Loucy (cell line): Measurements from ENCODE around the gene CARS2.
"Not testable (repeated sequence)": the region's sequence is repeated elsewhere in the genome, so short reads cannot be mapped to it uniquely, and the experiment has no call there.

ENCODE experiments used
- H2AFZ ChIP-seq: fragments of 200-600 bp; sonication (generic); 2 replicates; pipeline ENCODE4 v1.6.0; 2016; ENCODE audit warnings: antibody characterized with exemption, mild to moderate bottlenecking, low read length, moderate library complexity
- H3F3A ChIP-seq: fragments of 200-600 bp; 2 replicates; pipeline ENCODE4 v1.6.0; 2016; ENCODE audit warnings: antibody characterized with exemption, low read depth, mild to moderate bottlenecking
- H3K27me3 ChIP-seq: fragments of 200-600 bp; sonication (generic); 2 replicates; pipeline ENCODE4 v1.6.1; 2014; ENCODE audit warnings: low read length, mild to moderate bottlenecking; ENCODE audit not compliant: insufficient read depth, poor library complexity, severe bottlenecking
- H3K36me3 ChIP-seq: fragments of 200-600 bp; sonication (generic); 2 replicates; pipeline ENCODE4 v1.6.1; 2016; ENCODE audit warnings: low read length; ENCODE audit not compliant: insufficient read depth
- H3K4me1 ChIP-seq: fragments of 200-600 bp; sonication (generic); 2 replicates; pipeline ENCODE4 v1.5.1; 2014; ENCODE audit warnings: low read length, mild to moderate bottlenecking; ENCODE audit not compliant: insufficient read depth, poor library complexity, severe bottlenecking
- H3K4me2 ChIP-seq: fragments of 200-600 bp; sonication (generic); 2 replicates; pipeline ENCODE4 v1.6.0; 2014; ENCODE audit warnings: antibody characterized with exemption, low read length, low read depth, mild to moderate bottlenecking; ENCODE audit not compliant: poor library complexity, severe bottlenecking
- H3K4me3 ChIP-seq: fragments of 200-600 bp; sonication (generic); 2 replicates; pipeline ENCODE4 v1.5.1; 2014; ENCODE audit warnings: low read length, mild to moderate bottlenecking, mixed read lengths; ENCODE audit not compliant: poor library complexity, severe bottlenecking
- H3K79me2 ChIP-seq: fragments of 200-600 bp; sonication (generic); 2 replicates; pipeline ENCODE4 v1.6.1; 2014; ENCODE audit warnings: low read length; ENCODE audit not compliant: insufficient read depth
- H3K9ac ChIP-seq: fragments of 200-600 bp; sonication (generic); 2 replicates; pipeline ENCODE4 v1.6.0; 2014; ENCODE audit warnings: mild to moderate bottlenecking, low read depth, low read length, moderate library complexity; ENCODE audit not compliant: poor library complexity, severe bottlenecking
- H3K9me2 ChIP-seq: fragments of 200-600 bp; sonication (generic); replicated peaks from 2 replicates; pipeline ENCODE4 v1.6.1; 2016; ENCODE audit warnings: low read depth, low read length, mixed read lengths
- H3K9me3 ChIP-seq: fragments of 200-600 bp; sonication (generic); 2 replicates; pipeline ENCODE4 v1.6.1; 2014; ENCODE audit warnings: mild to moderate bottlenecking, antibody characterized with exemption, low read length, low read depth; ENCODE audit not compliant: insufficient read depth
- H4K20me1 ChIP-seq: fragments of 200-600 bp; sonication (generic); 2 replicates; pipeline ENCODE4 v1.6.0; 2014; ENCODE audit warnings: antibody characterized with exemption, low read length, mild to moderate bottlenecking; ENCODE audit not compliant: insufficient read depth, poor library complexity, severe bottlenecking
- CTCF ChIP-seq: fragments of 200-600 bp; sonication (generic); conservative IDR thresholded peaks from 2 replicates; pipeline ENCODE4 v1.5.1; 2014; ENCODE audit warnings: mild to moderate bottlenecking, antibody characterized with exemption, low read length
- EZH2phosphoT487 ChIP-seq: fragments of 200-600 bp; IDR thresholded peaks from 2 replicates; pipeline ENCODE4 v1.6.1; 2018; ENCODE audit warnings: antibody characterized with exemption, mild to moderate bottlenecking, moderate library complexity, borderline replicate concordance

The CARS2 gene

GRCh38 chr13:110702089-110702488, 3.8 kb downstream of the CARS2 start:
- Histone ChIP-seq H3F3A (peaks cover 7% of the 10 kb centered on the region; the same call in 1 of the 2 replicates), H3K4me3 (no peak overlapping the region), H3K9me2 (no peaks in the 10 kb centered on the region), H3K79me2 (peaks cover 82% of the 10 kb centered on the region), H3K9me3 (no peaks in the 10 kb centered on the region), H3K4me2 (peak overlapping the region; percentile 58), H3K9ac (no peak overlapping the region), H3K27me3 (no peaks in the 10 kb centered on the region), H3K4me1 (peaks cover 76% of the 10 kb centered on the region), H4K20me1 (peaks cover 30% of the 10 kb centered on the region), H3K36me3 (peaks cover 14% of the 10 kb centered on the region), H2AFZ (no peak overlapping the region)
- no peak for TF ChIP-seq EZH2phosphoT487
- TF ChIP-seq CTCF: no peak

GRCh38 chr13:110701061-110701460, 4.9 kb downstream of the CARS2 start:
- Histone ChIP-seq H3K4me1 (peaks cover 77% of the 10 kb centered on the region), H3K79me2 (peaks cover 80% of the 10 kb centered on the region), H3K36me3 (peaks cover 14% of the 10 kb centered on the region), H4K20me1 (peaks cover 30% of the 10 kb centered on the region), H3K4me2 (peak overlapping the region; percentile 58), H3K4me3 (peak overlapping the region; percentile 34)
- H3K9me3 ChIP-seq, H2AFZ ChIP-seq, H3K9ac ChIP-seq, H3F3A ChIP-seq, H3K27me3 ChIP-seq, H3K9me2 ChIP-seq: not testable (repeated sequence)

- no peak overlapping the region for H2AFZ ChIP-seq
- no peaks in the 10 kb centered on the region for H3F3A ChIP-seq
- H3K4me1 ChIP-seq: peaks cover 77% of the 10 kb centered on the region
- peaks cover 14% of the 10 kb centered on the region for H3K36me3 ChIP-seq
- TF ChIP-seq CTCF (no peak), EZH2phosphoT487 (no peak)
- H3K9me3 ChIP-seq: no peaks in the 10 kb centered on the region
- peak overlapping the region; percentile 34 for H3K4me3 ChIP-seq
- H4K20me1 ChIP-seq: peaks cover 30% of the 10 kb centered on the region
- peaks cover 78% of the 10 kb centered on the region for H3K79me2 ChIP-seq
- H3K4me2 ChIP-seq: peak overlapping the region; percentile 58
- no peaks in the 10 kb centered on the region for H3K27me3 ChIP-seq
- no peaks in the 10 kb centered on the region for H3K9me2 ChIP-seq
- H3K9ac ChIP-seq: no peak overlapping the region
Observed at GRCh38 chr13:110700641-110701040, 5.3 kb downstream of the CARS2 start.

- H4K20me1 ChIP-seq: peaks cover 30% of the 10 kb centered on the region
- peaks cover 74% of the 10 kb centered on the region for H3K79me2 ChIP-seq
- H2AFZ ChIP-seq: no peak overlapping the region
Observed at GRCh38 chr13:110700186-110700585, 5.7 kb downstream of the CARS2 start.

More at GRCh38 chr13:110700186-110700585, 5.7 kb downstream of the CARS2 start:
- H3K4me2 ChIP-seq: peak overlapping the region; percentile 58
- no peaks in the 10 kb centered on the region for H3K27me3 ChIP-seq
- H3K9ac ChIP-seq: no peak overlapping the region
- peaks cover 14% of the 10 kb centered on the region for H3K36me3 ChIP-seq
- peak overlapping the region; percentile 34 for H3K4me3 ChIP-seq
- H3K4me1 ChIP-seq: peaks cover 74% of the 10 kb centered on the region
- no peak for TF ChIP-seq EZH2phosphoT487
- TF ChIP-seq CTCF: no peak
- H3K9me2 ChIP-seq: no peaks in the 10 kb centered on the region
- no peaks in the 10 kb centered on the region for H3F3A ChIP-seq
- no peaks in the 10 kb centered on the region for H3K9me3 ChIP-seq
